GM18511 (cell line): ENCODE data around the gene SND1.
"Not testable (repeated sequence)": the region's sequence is repeated elsewhere in the genome, so short reads cannot be mapped to it uniquely, and the experiment has no call there.

Experiments
- ATAC-seq: cut with Tn5 transposase; IDR thresholded peaks from one replicate; pipeline ENCODE4 v1.9.1; 2021; ENCODE audit warnings: mild to moderate bottlenecking, moderate library complexity; ENCODE audit not compliant: unreplicated experiment

The SND1 gene

DNA sequence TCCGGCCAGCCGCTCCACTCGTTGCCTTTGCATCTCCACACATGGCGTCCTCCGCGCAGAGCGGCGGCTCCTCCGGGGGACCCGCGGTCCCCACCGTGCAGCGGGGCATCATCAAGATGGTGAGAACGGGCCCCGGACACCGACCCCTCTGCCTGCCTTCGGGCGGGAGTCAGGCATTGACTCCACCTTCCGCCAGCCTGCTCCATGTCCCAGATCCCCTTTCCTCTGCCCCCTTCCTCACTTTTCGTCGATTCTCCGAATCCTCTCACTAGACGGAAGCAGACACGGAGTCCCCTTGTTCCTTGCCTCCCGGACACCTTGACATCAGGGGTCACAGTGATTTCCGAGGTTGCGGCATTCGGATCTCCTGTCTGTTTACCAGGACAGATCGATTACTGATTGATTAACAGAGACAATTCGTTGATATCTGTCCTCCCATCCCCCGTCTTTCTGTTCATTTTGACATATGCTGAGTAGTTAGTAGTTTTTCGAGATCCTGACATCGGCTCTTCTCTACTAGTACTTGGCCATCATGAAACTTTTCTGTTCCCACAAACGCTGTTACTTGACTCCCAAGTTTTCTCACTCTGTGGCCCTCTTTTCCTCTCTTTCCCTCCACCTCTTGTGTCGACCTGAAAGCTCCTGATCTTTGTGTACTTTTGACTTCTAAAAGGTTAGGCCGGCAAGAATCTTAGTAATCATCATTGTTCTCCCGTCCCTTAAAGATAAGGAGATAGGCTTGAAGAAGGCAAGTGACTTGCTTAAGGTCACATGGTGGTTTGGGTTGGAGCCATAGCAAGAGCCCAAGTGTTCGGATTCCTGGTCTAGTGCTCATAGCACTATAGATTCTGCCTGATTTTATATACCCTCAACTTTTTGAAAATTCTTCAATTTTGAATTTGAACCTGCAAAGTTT, 597 bp downstream of the SND1 start:
- ATAC-seq, result peak; percentile 16

DNA sequence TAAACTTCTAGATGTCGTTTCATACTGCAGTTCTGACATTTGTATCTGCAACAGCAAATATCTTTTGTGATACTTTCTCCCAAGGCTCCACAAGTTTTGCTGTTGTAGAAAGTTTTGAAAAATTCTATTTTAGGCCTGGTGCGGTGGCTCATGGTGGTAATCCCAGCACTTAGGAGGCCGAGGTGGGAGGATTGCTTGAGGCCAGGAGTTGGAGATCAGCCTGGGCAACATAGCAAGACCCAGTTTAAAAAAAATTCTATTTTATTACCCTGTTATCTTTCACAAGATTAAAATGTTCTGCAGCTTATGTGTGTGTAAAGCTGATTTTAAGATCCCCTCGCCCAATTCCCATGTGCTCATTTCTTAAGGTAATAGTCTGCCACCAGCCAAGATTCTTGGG, 1.4 kb downstream of the SND1 start:
- ATAC-seq, result no peak

DNA sequence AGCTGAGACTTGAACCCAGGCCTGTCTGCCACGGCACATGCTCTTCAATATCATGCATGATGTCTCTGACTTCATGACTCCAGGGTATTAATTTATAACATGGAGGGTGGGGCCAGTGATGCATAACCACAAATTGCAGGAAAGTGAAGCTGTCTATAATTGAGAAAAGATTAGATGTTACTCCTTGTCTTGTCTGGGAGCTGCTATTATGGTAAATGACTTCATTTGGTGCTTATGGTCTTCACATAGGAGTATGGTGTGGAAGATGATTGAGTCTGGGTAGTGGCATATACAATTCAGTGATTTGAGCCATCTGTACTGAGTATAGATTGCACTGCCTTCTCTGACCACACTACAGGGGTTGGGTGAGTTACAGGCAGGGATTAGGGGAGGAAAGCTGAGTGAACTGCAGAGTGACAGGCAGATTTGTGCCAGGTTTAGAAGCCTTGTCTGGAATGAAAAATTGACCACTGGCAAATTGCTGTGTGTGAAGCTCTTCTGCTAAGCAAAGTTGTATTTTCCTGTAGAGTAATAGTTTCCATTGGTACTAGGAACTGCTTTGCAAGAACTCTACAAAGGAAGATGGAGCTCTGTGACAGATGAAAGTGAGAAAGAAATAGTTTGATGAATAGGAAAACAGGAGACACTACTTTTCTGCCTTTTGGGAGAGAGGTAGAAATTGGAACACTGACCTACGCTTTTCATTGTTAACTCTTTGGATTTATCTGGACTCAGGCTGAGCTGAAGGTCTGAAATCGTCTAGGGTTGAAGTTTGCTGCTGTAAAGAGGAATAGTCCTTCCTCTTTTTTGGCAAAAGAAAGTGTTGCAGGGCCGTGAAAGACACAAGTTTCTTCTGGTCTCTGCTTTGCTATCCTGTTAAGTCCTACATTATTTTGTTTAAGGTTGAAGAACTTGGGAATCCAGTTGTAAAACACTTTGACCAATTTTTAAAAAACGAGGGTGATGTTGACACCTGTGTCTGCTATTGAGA, 2.7 kb downstream of the SND1 start:
- no peak for ATAC-seq

- ATAC-seq, result no peak
These were observed 3.7 kb downstream of the SND1 start for GRCh38 chr7:127655720-127656119.

- no peak for ATAC-seq
These were observed 5.5 kb downstream of the SND1 start for GRCh38 chr7:127657500-127657899.

- ATAC-seq, result no peak
These were observed 7.1 kb downstream of the SND1 start for GRCh38 chr7:127658970-127659630.

GRCh38 chr7:127665922-127666321, 13.9 kb downstream of the SND1 start:
- ATAC-seq, result no peak

DNA sequence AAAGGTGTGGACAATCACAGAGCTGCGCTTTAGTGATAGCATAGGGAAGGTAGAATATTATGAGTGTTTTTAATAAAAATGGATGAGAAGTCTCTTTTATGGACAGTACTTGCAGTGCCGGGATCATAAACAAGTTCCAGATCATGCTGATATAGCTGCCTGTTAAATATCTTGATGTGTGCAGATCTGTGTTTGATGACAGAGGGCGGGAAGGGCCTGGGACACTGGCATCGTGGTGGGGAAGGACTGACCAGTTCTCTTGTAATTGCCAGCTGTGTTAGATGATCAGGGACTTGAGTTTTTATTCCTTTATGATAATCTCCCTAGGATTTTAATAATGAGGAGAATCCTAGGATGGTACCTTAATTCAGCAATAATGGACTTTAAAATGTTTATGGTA, 14.6 kb downstream of the SND1 start:
- no peak for ATAC-seq

GRCh38 chr7:127667017-127667670, 15.2 kb downstream of the SND1 start:
- no peak for ATAC-seq

GRCh38 chr7:127667759-127668530, 16.0 kb downstream of the SND1 start:
- no peak for ATAC-seq

- no peak for ATAC-seq
These were observed 19.3 kb downstream of the SND1 start for GRCh38 chr7:127671341-127671740.

DNA sequence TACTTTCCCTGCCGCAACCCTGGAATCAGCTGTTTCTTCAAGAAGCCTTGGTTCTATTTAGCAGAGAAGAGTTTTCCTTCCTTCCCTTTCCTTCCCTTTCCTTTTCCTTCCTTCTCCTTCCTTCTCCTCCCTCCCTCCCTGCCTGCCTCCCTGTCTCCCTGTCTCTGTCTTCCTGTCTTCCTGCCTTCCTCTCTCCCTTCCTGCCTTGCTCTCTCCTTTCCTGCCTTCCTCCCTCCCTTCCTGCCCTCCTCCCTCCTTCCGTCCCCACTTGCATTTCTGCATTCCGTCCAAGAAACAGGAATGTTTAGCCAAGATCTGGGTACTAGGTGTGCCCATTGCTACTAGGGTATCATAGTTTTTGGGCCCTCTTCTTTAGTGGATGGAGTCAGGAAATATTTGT, 21.9 kb downstream of the SND1 start:
- ATAC-seq, result no peak

DNA sequence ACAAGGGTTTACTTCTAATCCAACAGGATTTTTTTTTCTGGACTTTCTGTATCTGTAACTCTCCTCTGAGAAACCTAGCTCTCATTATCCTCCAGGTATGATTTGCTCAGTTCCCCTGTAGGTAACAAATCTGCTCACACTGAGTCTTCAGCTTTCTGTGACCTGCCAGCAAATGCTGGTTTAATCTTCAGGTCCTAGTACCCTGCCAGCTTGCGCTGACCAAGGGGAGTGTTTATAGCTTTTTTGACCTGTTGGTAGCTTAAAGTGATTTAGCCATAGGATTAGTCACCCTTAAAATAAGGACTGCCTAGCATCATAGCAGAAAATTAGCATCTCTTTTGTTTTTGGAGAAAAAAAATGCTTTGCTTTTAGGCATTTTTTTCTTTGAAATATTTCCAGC, 22.4 kb downstream of the SND1 start:
- no peak for ATAC-seq

DNA sequence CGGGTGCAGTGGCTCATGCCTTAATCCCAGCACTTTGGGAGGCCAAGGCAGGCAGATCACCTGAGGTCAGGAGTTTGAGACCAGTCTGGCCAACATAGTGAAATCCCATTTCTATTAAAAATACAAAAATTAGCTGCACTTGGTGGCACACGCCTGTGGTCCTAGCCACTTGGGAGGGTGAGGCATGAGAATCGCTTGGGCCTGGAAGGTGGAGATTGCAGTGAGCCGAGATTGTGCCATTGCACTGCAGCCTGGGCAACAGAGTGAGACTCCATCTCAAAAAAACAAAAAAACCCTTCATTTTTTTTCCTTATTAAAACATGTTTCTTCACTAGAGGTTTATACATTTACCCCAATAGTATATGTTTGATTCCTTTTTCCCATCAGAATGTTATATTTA, 22.9 kb downstream of the SND1 start:
- ATAC-seq, result not testable (repeated sequence)

DNA sequence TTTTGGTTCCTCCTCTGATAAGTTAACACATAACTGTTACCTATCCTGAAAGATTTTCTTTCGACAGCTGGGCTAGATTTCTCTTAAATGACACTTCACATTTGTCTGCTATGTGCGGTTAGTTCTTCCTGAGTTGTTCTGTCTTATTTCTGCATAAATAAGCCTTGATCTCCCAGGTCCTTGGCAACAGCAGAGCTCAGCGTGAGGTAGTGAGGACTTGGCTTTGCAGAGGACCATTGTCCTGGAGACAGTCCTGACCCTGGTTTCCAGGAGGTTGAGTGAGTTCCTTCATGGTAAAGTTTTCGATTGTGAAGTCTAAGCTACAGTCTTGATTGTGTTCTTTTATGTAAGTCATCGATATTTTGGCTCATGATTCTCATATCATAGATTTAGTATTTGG, 23.7 kb downstream of the SND1 start:
- ATAC-seq, result no peak

GRCh38 chr7:127677433-127678230, 25.6 kb downstream of the SND1 start:
- no peak for ATAC-seq

GRCh38 chr7:127678337-127678736, 26.3 kb downstream of the SND1 start:
- no peak for ATAC-seq

DNA sequence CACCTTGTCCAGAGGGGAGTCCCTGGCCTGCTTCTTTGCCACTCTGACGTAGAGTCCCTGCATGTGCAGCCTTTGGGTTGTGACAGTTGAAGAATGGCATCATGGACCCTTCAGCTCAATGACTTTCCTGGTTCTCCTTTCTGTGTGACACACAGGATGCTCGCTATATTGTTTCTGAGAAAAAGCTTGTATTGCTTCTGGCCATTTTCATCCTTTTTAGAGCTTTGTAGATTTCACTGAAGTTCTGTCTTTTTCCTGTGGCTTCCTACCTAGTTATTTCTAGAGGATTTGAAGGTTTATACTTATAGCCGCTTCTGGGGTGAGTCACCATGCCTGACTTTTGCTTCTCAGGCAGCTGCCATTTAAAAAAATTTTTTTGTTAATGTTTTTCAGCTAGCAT, 27.0 kb downstream of the SND1 start:
- peak; percentile 92 for ATAC-seq

DNA sequence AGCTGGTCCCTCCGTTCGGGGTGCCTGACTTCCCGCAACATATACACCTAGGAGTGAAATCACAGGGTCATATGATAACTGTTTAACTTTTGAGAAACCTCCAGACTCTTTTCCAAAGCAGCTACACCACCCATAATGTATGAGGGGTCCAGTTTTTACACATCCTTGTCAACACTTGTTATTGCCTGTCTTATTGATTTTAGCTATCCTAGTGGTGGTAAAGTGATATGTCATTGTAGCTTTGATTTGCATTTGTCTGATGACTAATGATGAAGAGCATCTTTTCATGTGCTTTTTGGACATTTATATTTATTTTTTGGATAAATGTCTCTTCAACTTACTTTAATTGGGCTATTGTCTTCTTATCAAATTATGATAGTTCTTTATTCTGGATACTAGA, 29.0 kb downstream of the SND1 start:
- ATAC-seq, result no peak
